GM19035 (cell line): ENCODE measurements around the gene MRTFB.

Experiments used
- ATAC-seq: cut with Tn5 transposase; IDR thresholded peaks from one replicate; pipeline ENCODE4 v1.9.1; 2021; ENCODE audit not compliant: unreplicated experiment

Gene MRTFB

DNA sequence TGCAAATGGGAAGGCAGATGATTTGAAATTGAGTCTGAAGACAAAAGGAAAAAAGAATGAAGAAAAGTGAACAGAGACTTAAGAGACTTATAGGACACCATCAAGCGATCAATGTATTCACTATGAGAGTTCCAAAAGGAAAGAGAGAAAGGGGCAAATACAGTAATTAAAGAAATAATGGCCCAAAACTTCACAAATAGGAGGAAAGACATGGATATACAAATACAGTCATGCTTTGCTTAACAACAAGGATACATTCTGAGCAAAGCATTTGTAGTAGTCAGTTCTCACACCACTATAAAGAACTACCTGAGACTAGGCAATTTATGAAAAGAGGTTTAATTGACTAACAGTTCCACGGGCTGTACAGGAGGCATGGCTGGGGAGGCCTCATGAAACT lies 152.5 kb downstream of the MRTFB start:
- ATAC-seq, result no peak

DNA sequence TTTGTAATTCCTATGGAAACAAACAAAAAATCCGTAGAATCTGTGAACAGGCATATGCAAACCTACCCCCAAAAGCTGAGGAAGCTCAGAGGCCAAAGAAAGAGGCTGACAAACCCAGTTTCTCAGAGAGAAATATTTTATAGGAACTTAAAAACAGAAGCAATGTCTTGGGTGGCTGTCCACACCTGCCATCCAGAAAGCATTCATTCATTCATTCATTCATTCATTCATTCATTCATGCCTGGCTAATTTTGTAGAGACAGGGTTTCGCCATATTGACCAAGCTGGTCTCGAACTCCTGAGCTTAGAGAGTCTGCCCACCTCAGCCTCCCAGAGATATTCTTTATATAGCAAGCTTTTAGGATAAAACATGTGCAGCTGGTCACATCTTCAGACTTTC lies 154.3 kb downstream of the MRTFB start:
- no peak for ATAC-seq

GRCh38 chr16:14232106-14232864 lies 161.2 kb downstream of the MRTFB start:
- no peak for ATAC-seq

- no peak for ATAC-seq
Observed at GRCh38 chr16:14236401-14236800, 165.3 kb downstream of the MRTFB start.

DNA sequence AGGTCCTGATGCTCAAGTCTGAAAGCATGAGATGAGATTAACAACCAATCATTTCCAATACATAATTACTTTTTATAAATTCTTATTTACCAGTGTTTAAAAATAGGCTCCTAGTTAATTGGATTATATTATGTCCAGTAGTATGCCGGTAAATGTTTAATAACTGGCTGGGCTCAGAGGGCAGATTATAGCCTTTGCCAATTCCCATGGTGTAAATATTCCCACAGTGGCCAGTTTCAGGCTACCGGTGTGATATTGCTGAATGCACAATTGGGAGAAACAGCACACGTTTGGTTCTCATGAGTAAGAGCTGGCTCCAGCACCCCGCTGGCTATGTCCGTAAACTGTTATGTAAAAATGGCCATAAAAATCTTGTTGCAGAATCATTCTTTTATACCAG lies 167.6 kb downstream of the MRTFB start:
- no peak for ATAC-seq

- no peak for ATAC-seq
Observed at GRCh38 chr16:14239791-14240190, 168.7 kb downstream of the MRTFB start.

GRCh38 chr16:14240219-14240843 lies 169.2 kb downstream of the MRTFB start:
- ATAC-seq, result no peak

- ATAC-seq, result no peak
Observed at GRCh38 chr16:14240964-14241363, 169.8 kb downstream of the MRTFB start.

DNA sequence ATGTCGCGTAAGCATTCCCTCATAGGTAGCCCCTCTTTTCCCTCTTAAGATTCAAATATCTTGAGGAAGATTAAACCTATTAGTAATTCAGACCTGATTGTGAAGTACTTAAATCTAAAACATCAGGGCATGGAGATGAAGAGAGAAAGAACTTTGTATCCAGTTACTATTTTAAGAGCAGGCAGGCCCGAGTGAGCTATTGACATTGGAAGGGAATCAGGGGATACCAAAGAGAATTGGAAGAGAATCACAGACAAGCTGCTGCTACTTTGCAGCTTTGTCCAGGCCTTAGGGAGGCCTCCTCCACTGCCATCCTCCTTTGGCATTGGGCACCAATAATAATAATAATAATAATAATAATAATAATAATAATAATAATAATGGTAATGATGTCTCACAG lies 170.5 kb downstream of the MRTFB start:
- ATAC-seq, result no peak

DNA sequence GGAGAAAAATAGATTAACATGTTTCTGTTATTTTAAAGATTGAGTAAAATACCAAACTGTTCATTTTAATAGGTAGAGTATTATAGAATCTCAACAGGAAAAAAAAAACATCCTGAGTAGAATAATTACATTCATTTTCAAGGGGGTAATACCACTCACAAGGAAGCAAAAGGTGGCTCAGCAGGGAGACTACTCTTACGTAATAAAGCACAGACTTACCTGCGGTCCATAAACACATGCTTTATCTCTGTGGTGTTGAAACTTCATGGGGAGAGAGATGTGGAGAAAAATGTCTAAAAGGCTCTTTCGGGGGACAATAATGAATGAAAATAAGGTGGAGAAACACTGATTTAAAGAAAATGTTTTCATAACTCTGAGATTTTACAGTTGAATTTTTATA lies 171.7 kb downstream of the MRTFB start:
- no peak for ATAC-seq

- ATAC-seq, result no peak
Observed at GRCh38 chr16:14244196-14245010, 173.3 kb downstream of the MRTFB start.

- no peak for ATAC-seq
Observed at GRCh38 chr16:14248791-14249190, 177.7 kb downstream of the MRTFB start.

GRCh38 chr16:14249291-14250032 lies 178.3 kb downstream of the MRTFB start:
- no peak for ATAC-seq

GRCh38 chr16:14251419-14251818 lies 180.3 kb downstream of the MRTFB start:
- ATAC-seq, result no peak

- ATAC-seq, result no peak
Observed at GRCh38 chr16:14252860-14253259, 181.7 kb downstream of the MRTFB start.

DNA sequence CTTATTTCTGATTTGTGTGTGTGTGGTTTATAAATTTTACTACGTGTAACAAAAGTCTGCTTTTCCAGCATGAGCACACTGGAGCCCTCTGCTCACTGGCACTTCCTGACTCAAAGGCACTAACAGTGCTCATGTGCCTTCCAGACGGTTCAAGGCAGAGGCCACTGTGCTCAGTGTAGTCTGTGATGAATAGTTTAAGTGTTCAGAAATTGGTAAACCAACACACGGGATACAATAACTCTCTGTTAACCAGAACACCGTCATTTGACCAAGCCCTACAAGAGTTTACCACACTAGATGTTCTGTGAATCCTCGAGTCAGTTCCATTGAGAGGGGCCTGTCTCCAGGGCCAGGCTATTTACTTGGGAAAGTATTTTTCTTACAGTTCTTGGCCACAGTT lies 191.9 kb downstream of the MRTFB start:
- ATAC-seq, result no peak

GRCh38 chr16:14263769-14264168 lies 192.7 kb downstream of the MRTFB start:
- ATAC-seq, result no peak

GRCh38 chr16:14264327-14264943 lies 193.3 kb downstream of the MRTFB start:
- no peak for ATAC-seq

GRCh38 chr16:14268073-14268472 lies 197.0 kb downstream of the MRTFB start:
- no peak for ATAC-seq

DNA sequence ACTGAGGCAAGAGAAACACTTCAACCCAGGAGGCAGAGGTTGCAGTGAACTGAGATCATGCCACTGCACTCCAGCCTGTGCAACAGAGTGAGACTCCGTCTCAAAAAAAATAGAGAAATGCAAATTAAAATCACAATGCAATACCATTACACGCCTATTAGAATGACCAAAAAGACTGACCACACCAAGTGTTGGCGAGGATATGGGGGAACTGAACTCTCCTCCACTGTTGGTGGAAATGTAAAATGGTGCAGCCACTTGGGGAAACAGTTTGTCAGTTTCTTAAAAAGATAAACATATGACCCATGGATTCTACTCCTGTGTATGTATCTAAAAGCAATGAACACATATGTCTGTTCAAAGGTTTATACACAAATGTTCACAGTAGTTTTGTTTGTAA lies 204.8 kb downstream of the MRTFB start:
- no peak for ATAC-seq

- ATAC-seq, result no peak
Observed at GRCh38 chr16:14278749-14279148, 207.6 kb downstream of the MRTFB start.
